DMS 273 treated with DMSO at 0.1 percent for 48 hours (cell line): ENCODE measurements around the gene GSAP.
A peak's percentile ranks its signal among the peaks of the same experiment; 100 is the strongest.
"Not testable (repeated sequence)": the region's sequence is repeated elsewhere in the genome, so short reads cannot be mapped to it uniquely, and the experiment has no call there.

Source experiments
- DNase-seq: peaks from one replicate; lab custom pipeline; 2025; lab: John Stamatoyannopoulos, UW

GSAP gene

DNA sequence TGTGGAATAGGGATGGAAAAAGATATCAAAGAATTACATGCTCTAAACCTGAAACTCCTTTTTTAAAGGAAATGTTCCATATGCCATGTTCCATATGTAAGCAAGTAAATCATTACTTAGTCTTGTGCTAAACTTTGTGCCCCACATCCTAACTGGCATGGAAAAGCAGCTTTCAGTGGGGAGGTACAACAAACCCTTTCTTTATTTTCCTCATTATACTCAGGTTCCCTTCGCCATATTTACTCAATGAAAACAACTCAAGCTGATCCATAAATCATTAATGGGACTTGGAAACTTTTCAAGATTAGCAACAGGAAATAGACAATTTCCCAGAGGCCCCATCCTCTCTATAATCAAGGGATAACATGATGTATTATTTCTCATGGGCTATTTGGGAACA lies 56.0 kb downstream of the GSAP start:
- DNase-seq = no peak

DNA sequence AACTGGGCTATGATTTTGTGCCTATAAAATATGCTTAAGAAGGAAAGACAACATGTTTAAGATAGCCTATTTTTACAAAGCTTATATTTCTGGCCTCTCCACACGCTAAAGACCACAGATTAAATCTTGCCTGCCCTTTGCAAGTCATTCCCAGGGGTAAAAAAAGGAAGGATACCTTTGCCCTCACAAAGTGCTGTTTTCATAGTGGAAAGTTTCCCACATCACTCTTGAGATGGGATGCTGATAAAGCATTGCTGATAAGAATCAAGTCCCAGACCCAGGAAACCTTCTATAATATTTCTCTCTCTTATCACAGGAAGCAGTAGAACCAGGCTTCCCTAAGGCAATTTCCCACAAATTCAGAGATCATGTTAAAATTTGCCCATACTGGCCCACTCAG lies 56.5 kb downstream of the GSAP start:
- DNase-seq = no peak

DNA sequence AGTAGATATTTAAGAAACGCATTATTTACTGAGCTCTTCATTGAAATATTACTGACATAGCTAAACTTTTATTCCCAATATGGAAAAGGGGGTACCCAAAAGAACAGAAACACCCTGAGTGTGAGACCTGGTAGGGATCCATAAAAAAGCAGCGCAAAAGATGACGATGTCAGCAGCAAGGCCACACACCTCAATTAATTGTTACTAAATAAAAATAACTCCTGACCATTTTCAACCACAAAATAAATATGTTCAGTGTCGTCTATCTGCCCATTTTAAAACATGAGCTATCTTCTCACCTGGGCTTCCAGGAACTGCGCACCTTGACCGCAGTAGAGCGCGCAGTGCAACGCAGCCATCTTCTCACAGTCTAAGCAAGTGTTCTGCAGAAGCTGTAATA lies 61.2 kb downstream of the GSAP start:
- DNase-seq = no peak

DNA sequence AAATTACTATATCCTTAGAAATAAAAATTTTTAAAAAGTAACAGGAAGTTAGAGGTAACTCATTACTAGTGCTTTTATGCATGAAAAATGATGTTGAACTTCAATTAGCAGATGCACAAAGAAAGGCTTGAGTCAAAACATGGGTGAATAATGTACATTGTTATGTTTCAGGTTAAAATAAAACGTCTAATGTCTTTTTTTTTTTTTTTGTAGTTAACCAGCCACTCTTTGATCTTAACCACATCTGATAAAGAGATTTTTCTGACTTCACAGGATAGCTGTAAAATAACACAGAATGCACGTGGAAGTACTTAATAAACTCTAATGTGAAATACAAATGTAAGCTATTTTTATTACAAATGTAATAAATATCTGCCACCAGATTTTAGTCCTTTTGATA lies 61.7 kb downstream of the GSAP start:
- DNase-seq = no peak

DNA sequence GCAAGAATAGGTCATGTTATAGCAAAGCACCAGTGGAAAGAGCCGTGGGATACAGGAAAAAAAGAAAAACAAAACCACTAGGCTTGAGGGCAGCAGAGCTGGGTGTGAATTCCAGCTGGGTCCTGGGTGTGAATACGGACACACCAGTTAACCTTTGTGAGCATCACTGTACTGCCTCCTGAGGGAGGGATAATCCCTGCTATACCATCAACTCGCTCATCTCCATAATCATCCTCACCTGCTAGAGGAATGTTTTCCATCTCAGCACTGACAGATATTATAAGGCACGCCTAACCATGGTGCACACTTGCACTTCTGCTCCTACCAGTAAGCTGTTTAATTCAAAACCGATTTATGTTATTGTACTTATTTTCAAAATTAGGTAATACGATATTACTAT lies 62.2 kb downstream of the GSAP start:
- no peak for DNase-seq

DNA sequence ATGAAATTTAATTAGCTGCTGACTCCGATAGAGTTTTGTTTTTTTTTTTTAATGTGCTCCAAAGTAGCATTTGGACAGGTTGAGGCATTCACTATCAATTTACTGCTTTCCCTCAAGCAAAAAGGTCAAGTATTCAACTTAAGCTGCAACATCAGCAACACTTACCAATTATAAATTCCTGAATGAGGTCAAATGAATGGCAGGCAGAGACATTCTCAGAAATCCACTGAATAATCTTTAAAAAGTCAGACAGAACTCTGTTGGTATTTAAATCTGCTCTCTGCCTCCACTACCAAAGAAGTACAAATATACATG lies 62.8 kb downstream of the GSAP start:
- no peak for DNase-seq

DNA sequence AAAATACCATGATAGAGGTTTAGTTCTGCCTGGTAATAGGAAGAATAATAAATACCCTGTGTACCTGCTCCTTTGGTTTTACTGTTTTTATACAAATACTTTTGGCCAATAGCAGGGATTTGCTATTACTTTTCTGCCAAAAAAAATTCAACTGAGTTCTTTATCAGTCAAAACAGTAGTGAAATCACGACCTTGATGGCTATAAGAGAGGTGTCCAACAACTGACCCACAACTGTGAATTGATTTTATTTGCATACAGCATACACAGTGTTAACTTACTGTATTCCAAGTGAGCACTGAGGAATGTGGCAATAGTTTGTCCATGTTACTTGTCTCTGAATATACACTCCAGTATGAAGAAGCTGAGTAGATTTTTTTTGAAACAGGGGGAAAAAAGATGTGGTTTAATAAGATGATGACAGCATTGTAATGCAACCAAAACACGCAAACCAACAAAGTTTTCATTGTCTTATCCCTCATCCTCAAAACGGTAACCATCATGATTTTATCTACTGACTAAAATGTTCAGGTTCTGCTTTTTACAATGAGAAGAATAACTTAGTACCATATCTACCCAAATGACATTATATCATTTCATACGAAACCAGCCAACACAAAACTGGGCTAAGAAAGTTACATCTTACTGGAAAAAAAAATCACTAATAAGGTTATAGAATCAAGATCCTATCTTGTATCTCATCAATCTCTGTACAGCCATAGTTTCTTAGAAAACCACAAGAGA lies 63.3 kb downstream of the GSAP start:
- DNase-seq = no peak

DNA sequence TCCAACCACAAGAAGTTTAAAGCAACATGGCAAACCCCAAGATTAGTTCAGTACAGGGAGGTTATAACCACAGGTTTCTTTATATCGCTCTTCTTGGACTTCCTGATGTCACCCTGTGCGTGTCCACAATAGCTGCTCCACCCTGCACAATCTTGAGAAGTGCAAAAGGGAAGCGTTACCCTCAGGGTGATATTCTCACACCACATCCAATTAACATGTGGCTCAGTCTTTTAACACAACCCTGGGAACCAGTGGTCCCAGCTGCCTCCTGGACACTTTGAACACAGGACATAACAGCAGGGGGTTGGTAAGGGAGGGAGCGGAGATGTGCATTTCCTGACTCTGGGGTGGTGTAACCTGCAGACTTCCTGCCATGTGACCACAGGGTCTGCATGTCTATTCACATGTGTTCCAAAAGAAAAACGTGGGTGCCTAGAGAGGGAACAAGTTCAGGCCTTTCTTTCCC lies 64.6 kb downstream of the GSAP start:
- no peak for DNase-seq

DNA sequence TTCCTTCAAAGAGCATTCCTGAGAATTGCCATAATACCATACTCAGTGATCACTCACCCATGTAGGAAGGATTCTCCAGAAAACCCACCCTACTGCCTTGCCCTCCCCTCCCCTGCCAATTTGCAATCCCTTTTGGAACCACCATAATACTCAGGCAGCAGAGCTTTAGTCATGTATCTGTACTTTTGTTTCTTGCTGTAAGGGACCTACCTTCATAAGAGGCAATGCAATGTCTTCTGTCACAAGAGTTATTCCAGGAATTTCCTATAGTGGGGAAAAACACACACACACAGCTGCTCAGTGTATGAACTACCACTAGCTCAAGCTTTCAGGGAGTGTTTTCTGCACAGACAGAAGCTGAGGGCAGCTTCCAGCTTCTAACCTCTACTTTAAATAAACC lies 67.0 kb downstream of the GSAP start:
- no peak for DNase-seq

DNA sequence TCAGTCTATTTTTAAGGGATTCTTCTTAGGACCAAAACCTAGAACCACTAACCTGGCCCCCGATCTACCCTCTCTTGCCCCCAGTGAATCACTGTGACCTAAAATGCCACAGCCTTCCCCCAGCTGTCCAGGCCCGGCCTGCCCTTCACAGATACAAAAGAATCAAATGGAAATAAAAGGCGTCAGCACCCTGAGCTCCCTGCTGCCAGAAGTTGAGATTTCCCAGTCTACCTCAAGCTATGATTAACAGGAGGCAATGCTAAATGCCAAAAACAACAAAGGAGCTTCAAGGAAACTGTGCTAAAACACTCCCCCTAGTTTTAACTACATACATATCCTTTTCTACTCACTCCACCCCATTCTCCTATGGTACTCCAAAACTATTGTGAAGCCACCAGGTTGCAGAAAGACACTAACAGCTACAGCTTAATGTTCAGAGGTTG lies 67.8 kb downstream of the GSAP start:
- no peak for DNase-seq

DNA sequence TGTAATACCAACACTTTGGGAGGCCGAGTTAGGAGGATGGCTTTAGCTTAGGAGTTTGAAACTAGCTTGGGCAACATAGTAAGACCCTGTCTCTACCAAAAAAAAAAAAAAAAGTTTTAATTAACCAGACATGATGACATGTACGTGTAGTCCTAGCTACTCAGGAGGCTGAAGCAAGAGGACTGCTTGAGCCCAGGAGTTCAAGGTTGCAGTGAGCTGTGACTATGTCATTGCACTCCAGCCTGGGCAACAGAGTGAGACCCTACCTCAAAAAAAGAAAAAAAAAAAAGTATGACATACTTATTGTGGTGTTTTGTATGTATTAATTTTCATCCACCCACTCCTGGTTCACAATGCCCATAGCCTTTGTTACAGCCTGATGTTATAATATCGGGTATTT lies 69.7 kb downstream of the GSAP start:
- DNase-seq = no peak

DNA sequence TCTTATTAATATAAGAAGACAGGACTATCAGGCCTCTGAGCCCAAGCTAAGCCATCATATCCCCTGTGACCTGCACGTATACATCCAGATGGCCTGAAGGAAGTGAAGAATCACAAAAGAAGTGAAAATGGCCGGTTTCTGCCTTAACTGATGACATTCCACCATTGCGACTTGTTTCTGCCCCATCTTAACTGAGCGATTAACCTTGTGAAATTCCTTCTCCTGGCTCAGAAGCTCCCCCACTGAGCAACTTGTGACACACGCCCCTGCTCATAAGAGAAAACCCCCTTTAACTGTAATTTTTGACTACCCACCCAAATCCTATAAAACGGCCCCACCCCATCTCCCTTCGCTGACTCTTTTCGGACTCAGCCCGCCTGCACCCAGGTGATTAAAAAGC lies 70.7 kb downstream of the GSAP start:
- not testable (repeated sequence) for DNase-seq

DNA sequence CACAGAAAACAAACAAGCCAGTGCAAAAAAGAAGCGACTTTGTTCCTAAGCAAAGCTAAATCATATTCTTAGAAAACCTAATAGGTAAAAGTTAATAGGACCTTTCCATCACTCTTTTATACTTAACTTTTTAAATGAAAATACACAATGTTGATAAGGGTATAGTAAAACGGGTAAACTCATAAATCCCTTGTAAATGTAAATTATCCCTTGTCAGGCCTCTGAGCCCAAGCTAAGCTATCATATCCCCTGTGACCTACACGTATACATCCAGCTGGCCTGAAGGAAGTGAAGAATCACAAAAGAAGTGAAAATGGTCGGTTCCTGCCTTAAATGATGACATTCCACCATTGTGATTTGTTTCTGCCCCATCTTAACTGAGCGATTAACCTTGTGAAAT lies 76.4 kb downstream of the GSAP start:
- DNase-seq = no peak

DNA sequence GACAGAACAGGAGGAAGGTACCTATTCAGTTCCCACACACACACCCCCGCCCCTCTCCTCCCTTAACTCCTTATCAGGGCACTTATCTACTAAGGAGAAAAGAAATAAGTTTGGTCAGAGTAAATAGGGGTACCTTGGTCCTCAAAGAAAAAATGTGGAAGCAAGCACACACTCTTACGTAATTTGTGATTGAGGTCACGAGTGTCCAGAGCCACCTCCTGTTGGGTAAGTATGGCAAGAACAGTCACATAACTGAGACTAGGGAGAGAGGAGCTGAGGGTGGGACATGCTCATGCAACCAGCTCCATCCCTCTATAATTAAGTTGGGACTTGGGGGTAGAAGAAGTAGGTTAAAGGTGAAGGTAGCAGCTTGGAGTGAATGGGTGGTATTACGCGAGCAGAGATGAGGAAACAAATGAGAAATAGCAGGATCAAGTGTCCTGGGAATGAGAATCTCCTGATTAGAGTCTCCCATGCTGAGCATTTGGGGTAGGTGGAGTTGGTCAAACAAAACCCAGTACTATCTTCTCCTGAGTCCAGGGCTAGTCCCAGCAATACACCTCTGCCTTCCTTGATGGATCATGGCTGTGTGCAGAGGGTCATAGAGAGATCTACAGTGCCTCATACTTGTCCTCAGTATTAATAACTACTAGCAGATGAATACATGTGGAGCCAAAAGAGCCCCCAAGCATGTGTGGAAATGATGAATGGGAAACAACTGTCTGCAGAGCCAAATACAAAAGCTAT lies 77.1 kb downstream of the GSAP start:
- no peak for DNase-seq

DNA sequence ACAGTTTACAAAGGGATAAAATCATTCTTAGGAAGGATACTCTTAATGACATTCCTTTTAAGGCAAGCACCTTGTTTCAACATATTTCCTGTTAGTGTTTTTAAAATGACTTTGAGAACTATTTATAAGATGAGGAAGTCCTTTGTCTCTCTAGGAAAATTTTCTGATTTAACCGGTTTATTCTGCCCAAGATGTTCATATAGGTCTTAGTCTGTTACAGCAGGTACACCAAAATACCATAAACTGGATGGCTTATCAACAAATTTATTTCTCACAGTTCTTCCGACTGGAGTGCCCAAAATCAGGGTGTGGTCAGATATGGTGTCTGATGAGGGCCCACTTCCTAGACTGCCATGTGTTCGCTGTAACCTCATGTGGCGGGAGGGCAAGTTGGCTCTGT lies 77.9 kb downstream of the GSAP start:
- DNase-seq = no peak

DNA sequence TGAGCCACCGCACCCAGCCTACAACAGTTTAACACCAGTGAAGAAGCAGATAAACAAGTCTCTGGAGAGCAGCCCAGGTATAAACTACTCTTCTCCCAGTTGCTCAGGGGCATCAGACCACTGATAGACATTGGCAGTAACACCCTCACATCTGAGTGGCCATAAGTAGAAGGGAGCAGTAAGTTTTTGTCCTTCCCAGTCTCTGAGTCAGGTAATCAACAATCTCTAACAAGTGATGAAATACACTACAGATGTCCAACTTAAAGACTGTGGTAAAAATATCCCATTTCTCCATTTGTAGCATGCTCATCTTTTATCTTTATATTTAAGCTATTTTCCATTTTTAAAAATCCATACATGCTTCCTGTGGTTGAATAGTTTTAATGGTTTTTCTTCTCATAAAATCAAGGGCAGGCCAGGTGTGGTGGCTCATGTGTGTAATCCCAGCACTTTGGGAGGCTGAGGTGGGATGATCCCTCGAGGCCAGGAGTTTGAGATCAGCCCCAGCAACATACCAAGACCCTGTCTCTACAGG lies 78.6 kb downstream of the GSAP start:
- DNase-seq = no peak

DNA sequence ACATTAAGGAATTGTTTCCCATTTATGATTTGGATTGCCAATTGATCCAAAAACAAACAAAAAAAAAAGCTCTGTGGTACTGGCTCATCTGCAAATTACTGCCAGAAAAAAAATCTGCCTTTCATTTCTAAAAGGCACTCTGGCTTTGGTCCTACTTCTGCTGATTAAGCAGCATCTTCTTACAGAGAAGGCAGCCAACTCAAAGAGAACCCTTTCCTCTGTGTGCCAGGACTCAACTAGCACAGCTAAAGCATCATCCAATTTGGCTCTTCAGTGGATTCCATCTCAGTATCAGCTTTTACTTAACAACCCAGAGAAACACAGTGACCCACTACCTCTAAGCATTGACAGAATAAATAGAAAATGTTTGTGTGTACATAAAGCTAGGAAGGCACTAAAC lies 80.6 kb downstream of the GSAP start:
- DNase-seq = no peak

DNA sequence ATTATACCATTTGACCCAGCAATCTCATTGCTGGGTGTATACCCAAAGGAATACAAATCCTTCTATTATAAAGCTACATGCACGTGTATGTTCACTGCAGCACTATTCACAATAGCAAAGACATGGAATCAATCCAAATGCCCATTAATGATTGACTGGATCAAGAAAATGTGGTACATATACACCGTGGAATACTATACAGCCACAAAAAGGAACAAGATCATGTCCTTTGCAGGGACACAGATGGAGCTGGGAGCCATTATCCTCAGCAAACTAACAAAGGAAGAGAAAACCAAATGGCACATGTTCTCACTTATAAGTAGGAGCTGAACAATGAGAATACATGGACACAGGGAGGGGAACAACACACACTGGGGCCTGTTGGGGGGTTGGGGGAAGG lies 82.1 kb downstream of the GSAP start:
- DNase-seq = not testable (repeated sequence)

DNA sequence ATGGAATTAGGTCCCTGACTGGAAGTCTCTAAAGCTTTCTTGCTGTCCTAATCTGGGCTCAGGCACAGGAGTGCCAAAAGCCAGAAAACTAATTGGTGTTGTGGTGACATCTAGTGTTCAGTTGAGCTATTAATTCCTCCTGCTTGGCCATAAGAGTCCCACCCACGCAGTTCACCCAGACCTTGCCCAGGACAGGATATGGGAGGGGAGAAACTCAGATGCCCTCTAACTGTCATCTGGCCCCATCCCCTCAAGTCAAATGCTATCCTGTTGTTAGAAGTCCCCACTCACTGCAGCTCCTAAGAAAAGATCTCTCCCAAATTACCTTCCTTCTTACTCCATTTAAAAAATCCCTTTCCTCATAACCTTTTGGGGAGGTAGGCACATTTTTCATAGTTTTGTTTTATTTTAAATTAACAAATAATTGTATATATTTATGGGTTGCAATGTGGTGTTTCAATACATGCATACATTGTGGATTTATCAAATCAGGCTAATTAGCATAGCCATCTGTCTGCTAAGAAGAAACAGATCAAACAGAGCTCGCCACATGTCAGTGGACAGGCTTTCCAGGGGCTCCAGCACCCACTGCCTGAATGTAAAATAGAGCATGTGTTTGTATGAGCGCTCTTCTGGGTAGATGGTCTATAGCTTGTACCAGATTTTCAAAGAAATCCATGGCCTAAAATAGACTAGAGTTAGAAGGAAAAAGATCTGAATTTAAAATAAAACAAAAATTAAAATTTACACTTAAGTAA lies 84.0 kb downstream of the GSAP start:
- peak; percentile 95 for DNase-seq

DNA sequence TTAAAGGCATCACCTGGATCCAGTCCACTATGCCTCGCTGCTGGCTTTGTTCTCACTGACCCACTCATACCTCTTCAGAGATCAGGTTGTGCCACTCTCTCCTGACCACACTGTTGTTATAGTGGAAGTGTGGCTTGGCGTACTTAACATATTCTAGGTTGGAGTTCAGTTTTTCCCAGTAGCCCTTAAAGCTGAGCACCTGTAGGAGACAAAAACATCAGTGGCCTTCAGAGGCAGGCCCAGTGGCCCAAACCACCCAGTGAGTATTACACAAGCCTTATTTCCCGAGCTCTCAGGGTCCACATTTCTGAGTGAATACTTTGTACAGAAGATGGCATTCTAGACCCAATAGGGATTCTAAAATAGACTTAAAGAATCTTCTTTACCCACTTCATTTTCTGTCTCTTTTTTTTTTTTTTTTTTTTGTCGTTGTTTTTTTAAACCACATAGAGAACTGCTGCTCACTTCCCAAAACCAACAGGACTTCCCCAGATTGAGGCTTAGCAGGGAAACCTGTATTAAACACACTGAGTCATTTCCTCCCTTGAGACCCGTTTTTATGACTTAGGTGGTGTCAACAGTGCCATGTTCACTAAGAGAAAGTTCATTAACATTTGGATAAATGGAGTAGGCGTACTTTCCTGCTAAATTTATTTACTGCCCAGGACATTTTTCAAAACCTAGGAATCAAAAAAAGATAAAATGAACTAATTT lies 85.8 kb downstream of the GSAP start:
- no peak for DNase-seq

DNA sequence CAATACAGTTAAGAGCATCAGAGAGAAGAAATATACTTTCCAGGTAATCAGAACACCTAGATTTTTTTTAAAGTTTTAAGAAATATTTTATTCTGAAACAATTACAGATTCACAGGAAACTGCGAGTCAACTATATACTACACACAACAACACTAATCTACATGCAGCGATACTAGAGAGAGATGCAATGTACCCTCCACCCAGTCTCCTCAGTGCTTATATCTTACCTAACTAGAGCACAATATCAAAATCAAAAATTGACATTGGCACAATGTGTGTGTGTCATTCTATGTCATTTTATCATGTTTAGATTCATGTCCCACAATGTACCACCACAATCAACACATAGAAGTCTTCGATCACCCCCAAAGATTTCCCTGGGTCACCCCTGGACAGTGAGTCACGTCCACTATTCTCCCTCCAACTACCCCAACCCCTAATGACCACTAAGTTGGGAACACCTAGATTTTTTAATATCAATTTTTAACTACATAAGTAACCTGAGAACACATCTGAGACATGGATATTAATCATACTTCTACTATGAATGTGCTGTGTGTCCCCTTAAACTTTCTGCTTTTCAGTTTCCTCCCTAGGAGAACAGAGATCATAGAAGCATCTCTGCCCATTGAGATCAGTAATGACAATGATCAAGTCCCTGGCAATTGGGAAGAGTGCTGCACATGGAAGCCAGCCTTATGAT lies 86.5 kb downstream of the GSAP start:
- no peak for DNase-seq

DNA sequence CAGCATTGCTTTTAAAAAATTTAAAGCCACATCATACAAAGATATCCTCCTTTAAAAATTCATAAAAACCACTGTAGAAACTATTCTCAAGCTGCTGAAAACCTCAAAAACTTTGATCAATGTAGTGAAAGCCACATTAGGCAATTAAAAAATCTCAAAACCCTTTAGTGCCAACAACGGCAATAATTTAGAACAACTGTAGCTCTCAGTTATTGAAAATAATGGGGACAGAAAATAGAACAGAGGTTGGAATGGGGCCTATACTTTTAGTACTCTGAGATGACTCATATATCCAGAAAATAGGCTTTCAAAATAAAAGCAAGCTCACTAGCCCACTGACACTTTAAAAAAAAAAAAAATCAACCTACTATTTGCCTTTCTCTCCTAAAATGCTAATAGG lies 87.5 kb downstream of the GSAP start:
- DNase-seq = no peak
